ENCODE results near the gene GPC6.

GPC6 gene

GRCh38 chr13:94009701-94010100, 783.1 kb downstream of the GPC6 start:
- no peak for DNase-seq

GRCh38 chr13:94014461-94014860, 787.9 kb downstream of the GPC6 start:
- no peak for DNase-seq

- no peak for DNase-seq
Measured at GRCh38 chr13:94020426-94020825, 793.8 kb downstream of the GPC6 start.

GRCh38 chr13:94020833-94021232, 794.2 kb downstream of the GPC6 start:
- DNase-seq = no peak

DNA sequence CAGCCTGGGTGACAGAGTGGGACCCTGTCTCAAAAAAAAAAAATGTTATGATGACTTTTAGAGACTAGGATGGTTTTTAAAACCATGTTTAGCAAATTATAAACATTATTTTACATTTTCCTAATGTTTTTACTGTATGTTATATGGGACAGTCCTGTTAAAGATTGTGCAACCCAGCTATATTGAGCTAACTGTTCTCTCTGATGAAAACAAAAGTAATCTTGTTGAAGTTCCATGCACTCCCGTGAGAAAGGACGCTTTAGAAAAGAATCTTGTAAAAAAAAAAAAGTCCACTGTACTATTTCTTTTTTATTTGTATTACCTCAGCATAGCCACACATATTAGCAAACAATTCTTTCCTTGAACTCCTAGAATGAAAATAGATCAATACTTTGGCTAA, 801.6 kb downstream of the GPC6 start:
- DNase-seq = no peak

DNA sequence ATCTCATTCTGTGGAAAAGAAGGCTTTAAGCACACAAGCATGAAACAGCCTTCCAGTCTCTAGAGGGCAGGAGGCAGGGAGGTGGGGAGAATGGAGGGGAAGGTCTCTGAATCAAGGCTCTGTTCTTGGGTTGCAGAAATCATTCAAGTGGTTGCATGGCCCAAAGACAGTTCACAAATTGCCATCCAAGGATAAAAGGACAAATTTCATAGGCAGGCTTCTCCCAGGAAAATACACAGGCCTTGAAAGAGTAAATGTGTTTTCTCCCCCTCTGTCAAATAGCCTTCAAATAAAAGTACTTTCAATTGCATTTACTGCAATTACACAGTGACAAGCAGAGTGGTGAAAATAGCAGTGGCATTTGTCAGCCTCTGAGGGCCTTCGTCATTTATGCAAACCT, 802.0 kb downstream of the GPC6 start:
- no peak for DNase-seq

DNA sequence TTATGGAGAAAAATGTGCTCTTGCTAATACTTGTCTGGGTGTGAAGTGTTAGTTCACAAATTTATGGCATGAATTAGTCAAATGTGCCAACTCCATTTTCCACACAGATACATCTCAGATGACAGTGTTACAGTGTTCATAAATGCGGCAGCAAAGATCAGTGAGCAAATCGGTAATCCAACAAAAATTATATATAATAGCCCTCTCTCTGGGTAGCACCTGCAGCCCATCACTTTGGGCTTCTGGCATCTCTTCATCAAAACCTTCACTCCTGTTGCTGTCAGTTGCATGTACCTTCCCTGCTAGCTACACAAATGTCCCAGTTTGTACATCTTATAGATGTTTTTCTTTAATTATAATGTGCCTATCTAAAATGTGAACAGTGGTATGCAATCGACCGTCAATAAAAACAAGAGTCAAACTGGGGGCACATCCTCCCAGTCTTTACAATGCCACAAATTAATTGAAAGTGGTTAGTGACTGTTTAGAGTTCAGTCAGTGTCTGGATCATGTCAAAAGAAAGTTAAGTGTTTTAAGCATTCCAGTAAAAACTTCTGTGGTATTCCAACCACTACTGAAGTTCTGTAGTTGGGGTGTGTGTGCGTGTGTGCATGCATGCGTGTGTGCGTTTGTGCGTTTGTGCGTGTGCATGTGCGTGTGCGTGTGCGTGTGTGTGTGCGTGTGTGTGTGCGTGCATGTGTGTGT, 804.0 kb downstream of the GPC6 start:
- no peak for DNase-seq

DNA sequence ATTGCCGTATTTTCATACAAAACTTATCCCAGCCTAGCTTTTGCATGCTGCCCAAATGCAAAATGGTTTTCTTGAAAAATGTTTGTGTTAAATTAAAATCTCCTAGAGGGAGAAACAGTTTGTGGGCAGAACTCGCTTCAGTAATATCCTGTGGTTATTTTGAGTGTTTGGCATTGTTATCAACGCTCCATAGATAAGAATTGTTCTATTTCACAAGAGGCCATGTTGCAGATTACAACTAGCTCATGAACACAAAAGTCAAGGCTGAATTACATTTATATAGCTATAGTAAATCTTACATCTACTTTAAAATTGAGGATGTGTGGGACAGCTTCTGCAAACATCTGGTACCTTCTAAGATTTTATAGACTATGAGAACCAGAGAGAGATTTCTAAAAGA, 805.0 kb downstream of the GPC6 start:
- DNase-seq = no peak

GRCh38 chr13:94033098-94033497, 806.5 kb downstream of the GPC6 start:
- no peak for DNase-seq

DNA sequence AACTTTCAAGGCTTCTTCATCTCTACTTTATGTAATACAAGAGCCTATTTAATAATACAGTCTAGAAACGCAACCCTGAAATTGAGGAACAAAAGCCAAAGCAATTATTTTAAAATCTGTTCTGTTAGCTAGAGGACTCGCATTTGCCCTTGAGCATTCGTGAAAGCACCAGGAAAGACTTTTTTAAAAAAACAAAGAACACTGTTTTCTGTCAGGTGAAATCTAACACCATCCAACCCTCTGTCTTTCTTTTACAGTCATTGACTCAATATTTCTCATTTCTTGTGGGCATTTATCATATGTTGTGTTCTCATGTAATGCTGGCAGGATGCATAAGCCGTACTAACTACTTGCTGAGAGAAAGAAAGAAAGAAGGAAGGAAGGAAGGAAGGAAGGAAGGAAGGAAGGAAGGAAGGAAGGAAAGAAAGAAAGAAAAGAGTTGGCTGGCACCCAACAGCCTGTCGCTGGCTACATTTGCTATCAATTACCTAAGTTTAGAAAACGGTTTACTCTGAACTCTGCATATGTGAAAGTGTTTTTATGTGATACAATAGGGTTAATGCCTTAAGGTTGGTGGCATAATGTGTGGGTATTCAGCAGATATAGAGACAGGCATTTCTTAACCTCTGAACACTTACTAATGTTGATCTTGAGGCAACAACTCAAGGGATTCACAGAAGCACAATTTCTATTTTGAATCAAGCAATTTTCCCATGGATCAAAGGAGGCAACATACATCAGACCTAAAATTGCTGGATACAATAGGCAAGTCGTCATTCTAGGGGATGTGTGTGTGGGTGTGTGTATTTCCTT, 807.4 kb downstream of the GPC6 start:
- no peak for DNase-seq

GRCh38 chr13:94050039-94050438, 823.4 kb downstream of the GPC6 start:
- no peak for DNase-seq

- DNase-seq = no peak
Measured at GRCh38 chr13:94050686-94051085, 824.1 kb downstream of the GPC6 start.

DNA sequence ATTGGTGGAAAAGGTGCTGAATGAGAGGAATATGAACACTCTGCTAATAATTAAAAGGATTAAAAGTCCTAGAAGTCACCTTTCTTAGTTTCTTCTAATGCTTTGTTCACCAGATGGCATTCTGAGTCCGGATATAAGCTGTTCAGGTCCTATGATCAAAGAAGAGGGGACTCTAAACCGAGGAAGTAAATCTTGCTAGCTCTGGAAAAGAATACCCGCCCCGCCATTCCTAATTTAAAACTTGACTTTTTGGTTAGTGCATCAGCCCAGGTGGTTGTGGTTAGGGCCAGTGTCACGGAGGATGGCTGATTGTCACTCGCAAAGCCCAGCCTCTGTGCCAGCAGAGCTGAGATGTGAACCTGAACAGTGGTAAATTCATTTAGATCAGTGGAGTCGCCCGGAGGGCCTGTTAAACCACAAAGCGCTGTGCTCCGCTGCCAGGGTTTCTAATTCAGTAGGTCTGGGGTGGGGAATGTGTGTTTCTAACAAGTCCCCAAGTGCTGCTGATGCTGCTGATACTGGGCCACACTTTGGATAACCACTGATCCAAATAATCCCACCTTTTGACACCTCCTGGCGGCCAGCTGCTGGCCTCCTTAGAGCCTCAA, 827.5 kb downstream of the GPC6 start:
- no peak for DNase-seq

GRCh38 chr13:94056362-94056990, 829.9 kb downstream of the GPC6 start:
- no peak for DNase-seq

DNA sequence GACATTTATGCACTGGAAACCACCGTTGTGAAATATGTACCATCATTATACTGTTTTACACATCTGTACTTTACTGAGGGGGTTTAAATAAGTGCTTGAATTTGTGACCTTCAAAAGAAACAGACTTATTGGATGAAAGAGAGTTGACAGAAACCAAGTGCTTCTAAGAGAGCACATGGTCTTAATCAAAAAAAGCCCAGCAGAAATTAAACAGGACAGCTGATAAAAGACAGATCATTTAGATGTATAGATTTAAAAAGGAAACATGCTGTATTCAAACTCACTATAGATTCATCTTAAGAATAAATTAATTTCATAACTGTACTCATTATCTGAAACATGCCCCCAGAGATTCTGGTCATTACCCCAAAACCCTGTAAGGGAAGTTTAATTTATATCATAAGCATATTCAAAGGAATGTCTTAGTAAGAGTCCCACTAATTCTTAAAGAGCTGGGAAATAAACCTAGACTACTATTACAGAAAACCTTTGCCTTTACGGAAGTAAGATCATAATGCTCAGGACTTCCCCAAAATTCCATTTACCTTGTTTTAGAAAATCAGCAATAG, 831.1 kb downstream of the GPC6 start:
- no peak for DNase-seq

DNA sequence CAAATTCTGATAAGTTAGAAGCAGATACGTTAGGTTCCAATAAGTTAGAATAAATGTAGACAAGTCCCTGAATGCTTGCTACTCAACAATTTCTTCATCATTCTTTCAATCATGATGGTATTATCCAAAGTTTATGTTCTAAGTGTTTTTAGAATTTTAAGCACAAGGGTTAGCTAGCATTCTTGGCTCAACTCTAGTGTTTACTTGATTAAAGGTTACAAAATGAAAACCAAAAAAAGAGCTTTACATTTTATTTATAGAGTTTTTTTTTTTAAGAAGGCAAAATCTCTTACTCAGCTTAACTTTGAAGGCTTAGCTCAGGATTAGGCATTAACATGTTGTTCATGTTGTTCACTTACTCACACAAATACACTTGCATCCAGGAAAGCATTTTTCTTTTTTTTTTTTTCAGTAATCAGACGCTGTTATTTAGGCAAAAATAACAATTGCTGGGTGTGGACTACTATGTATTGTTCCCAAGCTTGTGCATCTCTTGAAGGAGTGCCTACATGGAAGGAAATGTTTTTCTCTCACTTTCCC, 832.3 kb downstream of the GPC6 start:
- DNase-seq = no peak

- no peak for DNase-seq
Measured at GRCh38 chr13:94061301-94061700, 834.7 kb downstream of the GPC6 start.

GRCh38 chr13:94063096-94063495, 836.5 kb downstream of the GPC6 start:
- no peak for DNase-seq

- DNase-seq = no peak
Measured at GRCh38 chr13:94063848-94064247, 837.2 kb downstream of the GPC6 start.

DNA sequence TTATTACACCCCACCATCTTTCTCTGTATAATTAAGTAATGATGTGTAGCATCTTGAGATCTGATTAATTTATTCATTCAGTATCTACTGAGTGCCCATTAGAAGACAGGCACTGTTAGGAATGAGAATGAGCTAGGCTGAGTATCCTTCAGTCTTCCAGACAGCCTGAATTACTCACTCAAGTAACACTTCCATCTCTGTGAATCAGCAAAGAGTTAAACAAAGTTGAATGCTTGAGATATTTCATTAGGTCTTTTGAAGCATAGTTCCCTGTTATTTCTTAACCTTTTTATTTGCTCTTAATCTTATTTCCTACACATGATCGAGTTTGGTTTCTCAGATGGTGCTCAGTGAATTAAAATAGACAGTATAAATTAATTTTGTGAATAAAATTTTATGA, 839.1 kb downstream of the GPC6 start:
- no peak for DNase-seq

GRCh38 chr13:94073007-94073744, 846.6 kb downstream of the GPC6 start:
- DNase-seq = no peak

DNA sequence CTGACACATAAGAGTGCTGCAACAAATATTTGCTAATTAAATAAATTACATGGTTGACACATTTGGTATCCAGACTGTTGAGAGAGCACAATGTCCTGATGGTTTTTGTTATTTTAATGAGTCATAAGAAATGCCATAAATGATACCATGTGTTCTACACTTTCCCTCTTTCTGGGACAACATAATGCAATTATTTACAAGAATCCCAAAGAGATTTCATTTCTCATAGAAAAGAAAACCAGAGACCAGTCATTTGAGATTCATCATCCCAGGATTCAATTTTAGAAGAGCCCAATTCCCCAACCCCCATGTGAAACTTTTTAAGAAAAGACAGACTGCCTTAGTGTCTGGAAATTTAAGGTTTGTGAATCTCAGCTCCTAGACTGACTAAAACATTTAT, 853.3 kb downstream of the GPC6 start:
- no peak for DNase-seq
